Osteocyte (in vitro differentiated cells): ENCODE results near the gene CACNB1. TPM values are rescaled to one million over a fixed set of nuclear protein-coding genes. Genes with fewer than 3 reads are reported as not detected.

Source experiments
- DNase-seq: peaks from one replicate; pipeline ENCODE4 v3.0.0; 2021; ENCODE audit warnings: mixed read lengths; ENCODE audit not compliant: unreplicated experiment; ENCODE audit errors: extremely low spot score
- H3K27ac Mint-ChIP-seq: one replicate; pipeline ENCODE4 v1.8.0; 2021; ENCODE audit warnings: mild to moderate bottlenecking, mixed read lengths; ENCODE audit not compliant: unreplicated experiment
- H3K27me3 Mint-ChIP-seq: one replicate; pipeline ENCODE4 v1.8.0; 2021; ENCODE audit warnings: mixed read lengths; ENCODE audit not compliant: unreplicated experiment
- H3K36me3 Mint-ChIP-seq: one replicate; pipeline ENCODE4 v1.8.0; 2021; ENCODE audit warnings: mixed read lengths; ENCODE audit not compliant: unreplicated experiment
- H3K4me1 Mint-ChIP-seq: one replicate; pipeline ENCODE4 v1.8.0; 2021; ENCODE audit warnings: mixed read lengths; ENCODE audit not compliant: unreplicated experiment
- H3K4me3 Mint-ChIP-seq: one replicate; pipeline ENCODE4 v1.8.0; 2021; ENCODE audit warnings: mild to moderate bottlenecking, moderate library complexity, mixed read lengths; ENCODE audit not compliant: unreplicated experiment
- H3K9me3 Mint-ChIP-seq: one replicate; pipeline ENCODE4 v1.8.0; 2021; ENCODE audit warnings: mixed read lengths; ENCODE audit not compliant: unreplicated experiment
- CTCF ChIP-seq: fragments of 200-600 bp; sonication (generic); IDR thresholded peaks from 2 replicates; pipeline ENCODE4 v1.5.0; 2021; ENCODE audit warnings: antibody characterized with exemption, mild to moderate bottlenecking, moderate library complexity
- total RNA-seq: library from RNA; stranded (reverse); gene quantifications from 2 replicates; pipeline ENCODE4 v1.2.1, GENCODE V29; 2021

Gene CACNB1
- total RNA-seq, 1 donor from 2014 or later: 15.4 TPM

DNA sequence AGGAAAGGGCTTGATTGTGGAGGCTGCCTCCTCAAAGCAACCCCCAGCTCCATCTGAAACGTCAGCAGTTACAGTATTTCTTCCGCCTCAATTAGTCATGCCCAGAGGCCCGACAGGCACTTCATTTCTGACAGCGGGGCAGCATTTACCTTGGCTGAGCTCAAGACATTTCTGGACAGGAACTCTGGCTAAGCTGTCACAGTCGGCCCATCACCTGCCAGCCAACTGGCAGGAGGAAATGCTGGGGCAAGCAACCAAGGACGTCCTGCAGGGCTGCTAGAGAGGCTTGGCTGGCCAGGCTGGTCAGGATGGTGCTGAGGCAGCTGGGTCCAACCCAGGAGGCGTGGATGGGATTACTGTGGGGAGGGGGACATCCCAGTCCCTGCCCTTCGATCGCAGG lies 73.8 kb downstream of the CACNB1 start:
- no peaks in the 10 kb centered on the region for H3K4me1 Mint-ChIP-seq
- no peak for DNase-seq
- H3K4me3 Mint-ChIP-seq: no peak overlapping the region
- no peaks in the 10 kb centered on the region for H3K9me3 Mint-ChIP-seq
- no peak for TF ChIP-seq CTCF
- H3K27ac Mint-ChIP-seq: no peak overlapping the region
- H3K36me3 Mint-ChIP-seq: no peaks in the 10 kb centered on the region
- H3K27me3 Mint-ChIP-seq: no peaks in the 10 kb centered on the region

Other genes with a start within 250 kb of the CACNB1 start
- not detected in 2 replicates for gene FBXO47, start 230.3 kb downstream of the CACNB1 start, total RNA-seq
- 17.1 and 19.7 TPM in 2 replicates for gene PLXDC1, start 46.0 kb downstream of the CACNB1 start, total RNA-seq
- not detected in 2 replicates for gene ARL5C, start 31.5 kb downstream of the CACNB1 start, total RNA-seq
- gene RPL19, start 2.6 kb upstream of the CACNB1 start, total RNA-seq: 1,528 and 1,579 TPM in 2 replicates
- 0.62 and 0.81 TPM in 2 replicates for gene STAC2, start 28.3 kb upstream of the CACNB1 start, total RNA-seq
- gene FBXL20, start 204.0 kb upstream of the CACNB1 start, total RNA-seq: 28.0 TPM in 2 replicates